ENCODE results near the gene CNTNAP4.

CNTNAP4 gene

GRCh38 chr16:76579277-76579922 is 302.2 kb downstream of the CNTNAP4 start:
- no peak for DNase-seq

GRCh38 chr16:76583466-76583865 is 306.3 kb downstream of the CNTNAP4 start:
- DNase-seq, result peak in 20 of 51 donors; percentile 0 to 51 (median 4)

GRCh38 chr16:76583945-76584344 is 306.7 kb downstream of the CNTNAP4 start:
- no peak for DNase-seq

- no peak for DNase-seq
Measured at GRCh38 chr16:76598498-76598897, 321.3 kb downstream of the CNTNAP4 start.

GRCh38 chr16:76607317-76607716 is 330.1 kb downstream of the CNTNAP4 start:
- no peak for DNase-seq

All from hypothalamus (tissue), 51 donors.